ENCODE measurements around the gene ADGRL1.
"Not testable (repeated sequence)": the region's sequence is repeated elsewhere in the genome, so short reads cannot be mapped to it uniquely, and the experiment has no call there.

Gene ADGRL1

DNA sequence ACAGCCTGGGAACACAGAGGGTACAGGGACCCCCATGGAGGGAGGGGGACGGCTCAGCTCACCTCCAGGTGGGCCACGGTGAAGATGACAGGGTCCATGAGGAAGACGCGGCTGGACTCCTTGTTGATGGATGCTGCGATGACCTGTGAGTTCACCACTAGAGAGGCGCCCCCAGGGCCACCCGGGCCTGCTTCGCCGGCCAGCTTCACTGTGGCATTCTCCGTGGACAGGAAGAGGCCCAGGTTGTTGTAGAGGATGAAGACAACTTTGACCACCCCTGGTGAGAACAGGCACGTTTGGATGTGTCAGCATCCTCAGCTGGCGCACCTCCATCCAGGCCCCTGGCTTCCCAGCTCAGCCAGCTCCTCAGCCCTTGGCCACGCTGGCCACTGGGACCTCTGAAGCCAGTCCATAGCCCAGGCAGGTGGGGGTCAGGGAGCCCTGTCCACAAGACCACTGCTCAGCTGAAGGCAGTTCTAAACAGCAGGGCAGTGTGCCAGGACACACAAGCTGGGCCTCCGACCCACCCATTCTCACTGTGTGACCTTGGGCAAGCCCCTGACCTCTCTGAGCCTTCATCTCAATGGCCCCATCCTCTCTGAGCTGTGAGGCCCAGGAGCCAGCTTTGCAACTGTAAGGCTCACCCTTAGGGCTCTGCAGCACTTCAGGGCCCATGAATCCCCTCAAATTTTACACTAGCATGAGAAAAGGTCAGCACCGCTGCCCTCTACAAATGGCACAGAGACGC, 47.5 kb downstream of the ADGRL1 start:
- DNase-seq = no peak

DNA sequence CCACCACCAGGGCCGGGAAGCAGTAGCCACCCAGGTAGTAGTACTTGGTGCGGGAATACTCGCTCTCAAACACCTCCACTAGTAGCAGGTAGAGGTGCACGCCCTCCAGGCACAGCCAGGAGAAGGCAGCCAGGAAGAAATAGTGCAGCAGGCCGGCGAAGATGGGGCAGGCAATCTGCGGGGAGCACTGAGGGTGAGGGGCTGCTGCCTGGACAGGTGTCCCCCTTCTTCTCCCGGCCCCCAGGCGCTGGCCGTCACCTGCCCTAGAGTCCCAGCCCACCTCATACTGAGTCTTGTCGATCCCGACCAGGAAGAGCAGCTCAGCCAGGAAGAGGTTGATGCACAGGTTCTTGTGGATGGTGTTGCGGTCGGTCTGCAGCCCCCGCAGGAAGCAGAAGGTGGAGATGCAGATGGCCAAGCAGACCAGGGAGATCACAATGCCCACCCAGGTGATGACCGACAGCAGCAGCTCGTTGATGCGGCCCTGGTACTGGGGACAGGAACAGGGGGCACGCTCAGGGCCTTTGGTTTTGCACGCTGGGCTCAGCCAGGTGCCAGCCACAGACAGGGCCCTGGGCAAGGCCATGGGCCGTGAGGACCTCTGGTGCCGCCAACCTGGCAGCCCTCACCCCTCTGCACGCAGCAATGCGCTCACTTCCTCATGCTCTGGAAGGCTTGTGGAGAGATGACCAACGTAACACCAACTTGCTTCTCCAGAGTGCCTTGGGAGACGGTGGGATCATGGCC, 48.8 kb downstream of the ADGRL1 start:
- no peak for DNase-seq

DNA sequence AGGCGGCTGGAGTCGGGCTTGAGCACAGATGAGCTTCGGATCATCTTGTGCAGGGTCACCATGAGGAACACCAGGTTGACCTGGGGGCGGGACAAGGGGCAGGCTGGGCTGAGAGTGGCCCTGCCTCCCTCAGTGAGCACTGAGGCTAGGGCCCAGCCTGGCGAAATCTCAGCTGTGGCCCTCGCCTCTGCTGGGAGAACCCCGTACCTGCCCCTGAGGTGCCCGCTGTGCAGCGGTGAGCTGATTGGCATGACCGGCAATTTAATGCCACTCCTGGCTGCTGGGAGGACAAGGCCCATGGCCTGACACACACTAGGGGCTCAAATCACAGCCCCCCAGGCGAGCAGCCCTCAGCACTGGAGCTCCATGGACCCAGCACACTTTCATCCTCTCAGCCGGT, 49.8 kb downstream of the ADGRL1 start:
- no peak for DNase-seq

DNA sequence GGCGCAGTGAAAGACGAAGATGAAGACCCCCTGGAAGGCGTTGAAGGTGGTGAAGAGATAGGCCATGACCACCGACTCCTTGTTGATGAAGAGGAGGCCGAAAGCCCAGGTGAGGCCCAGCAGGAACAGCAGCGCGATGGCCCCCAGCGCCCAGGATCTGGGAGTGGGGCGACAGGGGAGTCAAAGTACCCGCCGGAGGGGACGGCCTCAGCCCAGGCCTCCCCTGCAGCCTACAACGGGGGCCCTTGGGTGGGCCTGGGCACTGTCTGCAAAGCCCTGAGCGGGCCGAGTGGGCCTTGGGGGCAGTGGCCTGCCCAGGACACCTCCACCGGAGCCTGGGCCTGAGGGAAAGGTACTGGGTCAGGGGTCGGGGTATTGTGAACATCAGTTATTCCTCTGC, 50.6 kb downstream of the ADGRL1 start:
- no peak for DNase-seq

DNA sequence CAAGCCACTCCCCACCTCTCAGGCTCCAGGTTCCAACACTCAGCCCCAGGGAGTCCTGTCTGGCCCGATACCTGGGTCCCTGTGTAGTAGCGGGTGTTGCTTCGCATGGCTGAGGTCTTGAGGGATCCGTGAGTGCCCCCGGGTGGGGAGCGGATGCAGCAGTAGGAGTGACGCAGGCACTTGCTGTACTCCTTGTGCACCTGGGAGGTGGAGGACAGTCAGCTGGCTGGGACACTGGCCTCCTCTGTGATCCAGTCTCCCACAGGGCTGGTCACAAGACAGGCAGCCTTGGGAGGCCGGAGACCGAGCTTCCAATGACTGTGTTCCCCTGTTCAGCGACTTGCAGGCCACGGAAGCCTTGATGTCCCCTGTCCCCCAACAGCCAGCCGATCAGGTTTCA, 53.3 kb downstream of the ADGRL1 start:
- no peak for DNase-seq

DNA sequence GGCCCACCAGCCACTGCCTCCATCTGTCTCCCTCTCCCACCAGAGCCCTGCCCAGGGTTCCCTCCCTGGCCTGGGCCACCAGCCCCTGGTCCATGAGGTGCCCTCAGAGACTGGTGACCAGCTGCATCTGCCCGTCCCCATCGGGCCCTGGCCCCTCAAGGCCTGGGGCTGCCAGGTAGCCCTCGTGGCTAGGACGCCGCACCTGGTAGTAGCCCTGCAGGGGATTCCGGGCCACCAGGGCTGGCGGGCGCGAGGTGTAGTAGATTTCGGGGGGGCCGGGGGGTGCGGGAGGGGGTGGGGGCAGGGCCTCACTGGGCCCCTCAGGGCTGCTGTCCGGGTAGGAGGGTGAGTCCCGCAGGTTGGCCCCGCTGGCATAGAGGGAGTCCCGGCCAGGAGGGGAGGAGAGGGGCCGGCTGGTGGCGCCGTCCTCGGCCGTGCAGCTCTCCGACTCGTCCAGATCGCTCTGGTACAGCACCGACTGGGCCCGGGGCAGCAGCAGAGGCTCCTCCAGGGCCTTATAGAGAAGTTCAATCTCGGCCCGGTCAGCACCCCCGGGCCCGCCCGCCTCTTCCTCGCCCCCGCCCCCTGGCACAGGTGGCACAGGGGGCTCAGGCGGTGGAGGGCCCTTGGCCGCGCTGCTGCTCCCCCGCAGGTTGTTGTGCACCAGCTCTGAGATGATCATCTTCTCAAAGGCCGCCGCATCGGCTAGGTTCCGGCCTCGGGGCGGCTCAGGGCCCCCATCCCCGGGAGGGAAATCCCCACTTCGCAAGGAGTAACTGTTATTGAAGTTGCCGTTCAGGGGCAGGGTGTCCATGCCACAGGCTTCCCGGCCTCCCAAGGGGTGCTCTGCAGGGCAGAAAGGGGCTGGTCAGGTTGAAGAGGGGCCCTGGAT, 55.0 kb downstream of the ADGRL1 start:
- DNase-seq = no peak

DNA sequence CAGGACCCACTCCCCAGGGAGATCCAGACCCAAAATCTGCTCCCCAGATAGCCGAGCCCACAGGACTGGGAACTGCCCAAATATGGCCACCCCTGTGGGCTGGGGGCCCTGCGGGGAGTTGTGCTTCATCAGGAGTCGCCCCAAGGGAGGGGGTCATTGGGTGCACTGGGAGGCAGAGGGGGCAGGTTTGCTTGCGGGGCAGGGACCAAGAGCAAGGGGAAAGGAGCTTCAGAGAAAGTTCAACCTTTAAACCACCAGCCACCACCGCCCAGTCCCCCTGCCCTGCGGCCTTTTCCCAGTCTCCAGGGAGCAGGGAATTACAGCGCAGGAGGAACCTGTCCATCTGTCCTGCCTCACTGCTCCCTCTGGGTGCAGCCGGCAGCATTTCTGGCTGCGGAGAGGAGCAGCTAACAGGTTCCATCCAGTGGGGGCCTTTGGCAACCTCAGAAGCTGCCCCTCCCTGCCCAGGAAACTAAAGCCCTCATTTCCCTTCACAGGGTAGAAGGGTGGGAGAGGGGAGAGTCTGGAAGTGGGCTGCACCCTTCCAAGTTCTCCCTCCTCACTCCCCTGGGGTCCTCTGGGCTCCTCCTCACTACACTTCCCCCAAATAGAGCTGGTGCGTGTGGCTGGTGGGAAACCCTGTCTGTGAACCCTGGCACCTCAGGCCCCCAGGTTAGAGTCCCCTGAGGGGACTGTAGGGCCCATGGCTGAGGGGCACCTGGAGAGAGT, 55.8 kb downstream of the ADGRL1 start:
- DNase-seq = no peak

DNA sequence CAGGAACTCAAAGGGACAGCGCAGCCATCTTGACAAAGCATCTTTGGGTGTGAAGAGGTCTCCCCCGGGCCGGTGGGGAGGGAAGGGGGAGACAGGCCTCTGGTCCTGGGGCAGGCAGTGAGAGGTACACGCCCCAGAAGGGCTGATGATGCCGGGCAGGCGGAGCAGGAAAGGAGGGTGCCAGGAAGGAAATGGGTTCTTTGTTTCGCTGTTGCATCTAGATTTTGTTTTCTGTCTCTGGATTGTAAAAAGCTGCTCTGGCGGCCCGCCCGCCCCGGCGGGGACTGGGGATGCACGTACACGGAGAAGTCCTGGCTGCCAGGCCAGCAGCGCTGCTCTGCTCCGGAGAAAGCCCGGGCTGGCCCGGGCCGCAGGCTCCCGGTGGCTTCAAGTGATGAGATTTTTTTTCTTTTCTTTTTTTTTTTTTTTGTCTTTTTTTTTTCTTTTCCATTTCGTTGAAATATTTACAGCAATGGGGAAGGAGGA, 56.4 kb downstream of the ADGRL1 start:
- no peak for DNase-seq

DNA sequence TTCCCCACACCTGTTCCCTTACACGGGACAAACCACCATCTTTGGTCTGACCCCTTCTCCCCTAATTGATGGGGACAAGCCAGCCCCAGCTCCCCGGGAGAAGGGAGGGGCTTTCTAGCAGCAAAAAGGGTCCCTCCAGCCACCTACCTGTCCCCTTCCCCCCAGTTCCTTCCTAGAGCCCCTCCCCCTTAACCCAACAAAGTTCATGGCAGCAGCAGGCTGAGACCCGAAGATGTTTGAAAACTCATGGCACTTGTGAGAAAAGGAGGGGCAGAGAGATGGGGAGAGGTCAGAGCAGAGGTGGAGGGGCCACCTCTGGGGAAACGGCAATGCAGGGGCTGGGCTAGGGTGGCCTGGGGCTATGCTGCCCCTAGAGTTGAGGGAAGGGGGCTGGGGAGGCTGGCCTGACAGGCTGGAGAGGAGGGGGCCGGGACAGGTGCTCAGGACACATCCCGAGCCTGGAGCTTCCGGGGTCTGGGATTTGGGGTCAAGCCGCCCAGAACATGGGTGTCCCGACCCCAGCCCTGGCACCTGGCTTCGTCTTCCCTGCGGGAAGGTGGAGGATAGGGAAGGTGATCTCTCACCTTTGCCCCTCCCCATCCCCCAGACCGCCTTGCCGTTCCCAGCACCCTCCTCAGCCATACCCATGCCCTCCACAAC, 57.1 kb downstream of the ADGRL1 start:
- no peak for DNase-seq

DNA sequence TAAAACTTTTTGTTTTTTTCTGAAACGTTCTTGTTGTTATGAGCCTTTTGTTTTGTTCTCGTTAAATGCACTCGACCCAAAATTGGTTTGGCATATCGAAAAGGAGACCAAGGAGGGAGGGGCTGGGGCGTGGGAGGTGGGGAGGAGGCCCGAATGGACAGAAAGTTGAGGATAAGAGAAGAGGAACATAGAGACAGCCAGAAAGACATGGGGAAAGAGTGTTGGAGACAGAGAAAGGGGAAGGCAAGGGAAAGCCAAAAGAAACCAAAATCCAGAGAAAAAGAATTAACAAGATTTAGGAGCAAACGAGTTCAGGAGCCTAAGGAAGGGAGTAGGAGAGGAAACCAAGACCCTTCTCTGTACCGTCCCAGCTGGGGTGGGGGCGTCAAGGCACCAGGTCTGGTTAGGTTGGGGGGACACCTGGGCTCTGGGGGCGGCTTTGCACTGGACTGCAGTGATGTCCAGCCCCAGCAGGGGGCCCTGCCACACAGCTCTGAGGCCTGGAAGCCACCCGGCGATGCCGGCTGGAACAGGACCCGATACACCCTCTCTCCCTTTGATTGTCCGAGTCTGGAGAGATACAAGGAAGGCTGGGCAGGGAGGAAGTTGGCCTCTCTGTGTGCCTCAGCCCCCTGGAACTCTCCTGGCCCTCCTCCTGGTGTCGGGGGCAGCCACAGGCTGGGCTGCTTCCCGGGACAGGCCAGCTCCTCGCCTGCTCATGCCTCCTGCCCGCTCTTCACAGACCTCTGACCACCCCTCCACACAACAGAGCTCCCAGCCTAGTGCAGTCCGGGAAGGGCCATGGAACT, 58.0 kb downstream of the ADGRL1 start:
- DNase-seq = no peak

DNA sequence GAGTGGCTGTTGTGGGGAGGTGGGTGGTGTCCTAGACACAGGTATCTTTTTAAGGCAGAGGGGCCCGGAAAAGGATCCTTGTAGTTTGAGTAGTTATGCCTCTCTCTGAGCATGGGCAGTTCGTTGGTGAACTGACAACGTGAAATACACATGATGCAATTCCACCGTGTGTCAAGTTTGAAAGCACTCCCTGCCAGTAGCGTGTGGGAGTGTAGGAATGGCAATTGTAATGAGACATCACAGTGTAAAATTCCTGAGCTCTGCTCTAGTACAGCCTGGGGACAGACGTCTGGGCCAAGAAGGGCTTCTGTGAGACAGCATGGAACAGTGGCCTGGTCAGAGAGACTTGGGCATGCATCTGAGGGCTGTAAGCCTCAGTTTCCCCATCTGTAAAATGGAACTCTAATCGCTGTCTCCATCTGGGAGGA, 59.2 kb downstream of the ADGRL1 start:
- DNase-seq = no peak

DNA sequence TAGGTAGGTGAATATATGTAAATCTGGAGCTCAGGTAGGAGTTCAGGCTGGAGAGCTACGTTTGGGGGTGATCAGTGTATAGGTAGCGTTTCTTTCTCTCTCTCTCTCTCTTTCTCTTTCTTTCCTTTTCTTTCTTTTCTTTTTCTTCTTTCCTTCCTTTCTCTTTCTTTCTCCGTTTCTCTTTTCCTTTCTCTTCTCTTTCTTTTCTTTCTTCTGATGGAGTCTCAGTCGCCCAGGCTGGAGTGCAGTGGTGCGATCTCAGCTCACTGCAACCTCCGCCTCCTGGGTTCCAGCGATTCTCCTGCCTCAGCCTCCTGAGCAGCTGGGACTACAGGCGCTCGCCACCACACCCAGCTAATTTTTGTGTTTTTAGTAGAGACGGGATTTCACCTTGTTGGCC, 59.8 kb downstream of the ADGRL1 start:
- DNase-seq = not testable (repeated sequence)

DNA sequence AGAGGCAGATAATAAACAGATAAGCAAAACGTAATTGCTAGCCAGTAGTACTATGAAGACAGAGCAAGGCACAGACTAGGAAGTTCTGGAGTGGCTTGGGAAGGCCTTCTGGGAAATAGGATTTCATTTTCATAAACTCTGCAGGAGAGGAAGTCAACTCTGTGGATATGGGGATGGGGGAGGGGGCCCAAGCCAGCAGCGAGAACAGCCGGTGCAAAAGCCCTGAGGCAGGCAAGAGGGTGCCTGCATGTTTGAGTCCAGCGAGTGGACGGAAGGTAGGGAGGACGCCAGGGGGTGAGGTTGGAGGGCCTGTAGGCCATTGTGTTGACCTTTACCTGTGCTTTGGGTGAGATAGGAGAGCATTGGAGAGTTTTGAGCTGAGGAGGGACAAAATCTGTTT, 60.6 kb downstream of the ADGRL1 start:
- no peak for DNase-seq

DNA sequence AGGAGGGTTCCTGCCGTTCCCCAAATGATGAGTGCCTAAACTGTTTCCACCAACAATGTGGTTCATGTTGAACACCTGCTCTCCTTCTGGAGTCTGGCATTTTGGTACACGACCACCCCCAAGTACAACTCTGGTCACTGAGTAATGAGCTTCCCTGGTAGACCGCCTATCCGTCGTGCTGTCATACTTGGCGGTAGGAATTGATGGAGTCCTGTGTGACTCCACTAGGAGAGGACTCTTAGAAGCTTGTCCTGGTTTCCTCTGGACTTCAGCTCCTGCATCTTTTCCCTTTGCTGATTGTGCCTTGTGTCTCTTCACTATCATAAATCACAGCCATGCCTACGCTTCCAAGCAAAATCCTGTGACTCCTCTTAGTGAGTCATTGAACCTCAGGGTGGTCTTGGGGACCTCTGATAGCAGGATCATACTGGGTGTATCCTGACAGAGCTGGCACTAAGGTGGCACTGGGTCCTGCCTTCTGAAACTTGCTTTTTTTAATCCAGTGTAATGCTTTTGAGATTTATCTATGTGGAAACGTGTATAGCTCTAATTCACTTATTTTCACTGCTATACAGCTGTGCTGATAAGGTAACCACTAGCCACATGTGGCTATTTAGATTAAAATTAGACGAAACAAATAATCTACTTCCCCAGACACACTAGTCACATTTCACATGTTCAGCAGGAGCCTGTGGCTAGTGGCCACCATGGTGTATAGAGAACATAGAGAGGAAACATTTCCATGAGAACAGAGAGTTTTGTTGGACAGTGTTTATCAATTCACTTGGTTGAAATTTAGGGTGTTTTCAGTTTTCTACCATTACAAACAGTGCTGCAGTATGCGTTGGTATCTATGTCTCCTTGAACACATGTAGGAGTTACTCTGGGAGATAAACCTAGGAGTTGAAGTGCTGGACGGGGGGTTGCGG, 63.4 kb downstream of the ADGRL1 start:
- DNase-seq = no peak

DNA sequence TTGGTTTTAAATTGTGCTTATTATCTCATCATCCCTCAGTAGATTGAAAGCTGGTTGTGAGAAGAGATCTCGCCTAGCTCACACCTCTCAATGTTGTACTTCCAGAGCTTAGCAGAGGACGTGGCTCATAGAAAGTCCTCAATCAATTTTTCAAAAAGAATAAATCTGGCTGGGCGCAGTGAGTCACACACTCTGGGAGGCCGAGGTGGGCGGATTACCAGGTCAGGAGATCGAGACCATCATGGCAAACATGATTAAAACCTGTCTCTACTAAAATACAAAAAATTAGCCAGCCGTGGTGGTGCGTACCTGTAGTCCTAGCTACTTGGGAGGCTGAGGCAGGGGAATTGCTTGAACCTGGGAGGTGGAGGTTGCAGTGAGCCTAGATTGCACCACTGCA, 64.9 kb downstream of the ADGRL1 start:
- DNase-seq = no peak

DNA sequence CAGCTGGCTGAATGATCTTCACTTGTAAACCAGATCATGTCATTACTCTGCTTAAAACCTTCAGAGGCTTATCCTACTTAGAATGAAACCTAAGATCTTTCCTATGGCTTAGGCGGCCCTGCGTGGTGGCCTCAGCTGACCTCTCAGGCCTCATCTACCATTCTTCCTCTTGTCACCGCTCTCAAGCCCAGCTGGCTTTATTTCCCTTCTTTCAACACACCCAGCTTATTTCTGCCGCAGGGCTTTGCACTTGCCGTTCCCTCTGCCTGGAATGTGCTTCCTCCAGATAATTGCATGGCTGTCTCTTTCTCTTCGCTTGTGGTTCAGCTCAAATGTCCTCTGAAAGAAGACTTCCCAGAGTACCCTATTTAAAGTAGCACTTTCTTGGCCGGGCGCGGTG, 66.0 kb downstream of the ADGRL1 start:
- no peak for DNase-seq

DNA sequence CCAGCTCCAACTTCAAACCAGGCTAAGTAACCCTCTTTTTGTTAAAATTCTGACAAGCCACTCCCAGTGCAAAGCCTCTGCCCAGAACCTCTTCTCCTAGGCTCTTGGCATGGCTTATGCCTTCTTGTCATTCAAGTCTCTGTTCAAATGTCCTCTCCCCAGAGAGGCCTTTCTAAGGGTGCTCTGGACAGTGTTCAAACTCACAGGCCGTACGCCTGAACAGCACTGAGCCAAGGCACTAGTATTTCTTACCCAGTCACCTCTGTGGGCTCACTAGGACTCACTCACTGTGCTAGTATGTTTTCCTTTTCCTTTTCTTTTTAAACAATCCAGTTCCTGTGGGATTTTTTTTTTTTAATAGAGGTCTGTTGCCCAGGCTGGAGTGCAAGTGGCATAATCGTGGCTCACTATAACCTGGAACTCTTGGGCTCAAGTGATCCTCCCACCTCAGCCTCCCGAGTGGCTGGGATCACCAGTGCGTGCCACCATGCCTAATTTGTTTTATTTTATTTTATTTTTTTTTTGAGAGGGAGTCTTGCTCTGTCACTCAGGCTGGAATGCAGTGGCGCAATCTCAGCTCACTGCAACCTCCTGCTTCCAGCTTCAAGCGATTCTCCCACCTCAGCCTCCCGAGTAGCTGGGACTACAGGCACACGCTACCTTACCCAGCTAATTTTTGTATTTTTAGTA, 67.2 kb downstream of the ADGRL1 start:
- DNase-seq = no peak

DNA sequence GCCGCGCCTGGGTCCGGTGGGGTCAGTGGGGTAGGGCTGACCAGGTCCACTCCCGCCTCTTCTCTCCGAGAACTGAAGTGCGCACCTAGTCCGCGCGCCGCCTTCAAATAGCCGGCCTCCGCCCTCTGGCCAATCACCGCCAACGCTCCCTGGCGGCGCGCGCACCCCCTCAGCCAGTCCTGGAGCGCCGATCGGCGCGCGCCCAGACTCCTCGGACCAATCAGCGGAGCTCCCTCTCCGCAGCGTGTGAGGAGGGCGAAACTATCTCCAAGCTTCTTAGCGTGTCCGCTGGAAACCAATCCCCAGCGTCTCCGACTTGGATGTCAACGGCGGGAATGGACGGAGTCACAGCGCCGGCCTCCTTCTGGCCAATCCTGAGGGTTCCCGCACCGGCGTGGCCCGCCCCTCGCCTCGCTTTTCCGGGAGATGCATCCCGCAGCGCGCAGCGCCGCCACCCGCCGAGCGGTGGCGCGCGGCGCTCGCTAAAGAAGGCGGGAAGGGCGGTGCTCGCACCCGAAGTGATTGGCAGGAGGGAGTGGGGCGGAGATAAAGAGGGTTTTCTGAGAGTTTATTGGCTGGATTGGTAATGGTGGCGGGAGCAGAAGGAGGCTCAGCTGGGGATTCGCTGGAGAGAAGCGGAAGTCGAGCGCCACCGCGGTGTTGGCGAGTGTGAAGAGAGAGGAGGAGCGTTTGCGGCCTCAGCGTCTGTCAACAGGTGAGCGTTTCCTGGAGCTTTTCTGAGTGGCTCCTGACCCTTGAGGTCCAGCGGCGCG, 69.3 kb downstream of the ADGRL1 start, which contains the start of gene ASF1B:
Gene ASF1B (minus strand): TSS at position 81 of the 773 bp plus-strand sequence. CDS start 133 bp downstream, outside the sequence.
- peak; percentile 100 for DNase-seq

Measured in NCI-H524 treated with DMSO at 0.1 percent for 48 hours (cell line).